ELF-1 (cell line): ENCODE measurements around the gene ADD2.
"Not testable (repeated sequence)": the region's sequence is repeated elsewhere in the genome, so short reads cannot be mapped to it uniquely, and the experiment has no call there.

ENCODE experiments used
- DNase-seq: peaks from one replicate; pipeline ENCODE4 v3.0.0-alpha.2; 2016; ENCODE audit warnings: low read depth, low spot score

ADD2 gene

GRCh38 chr2:70674636-70675430 is 93.2 kb downstream of the ADD2 start:
- DNase-seq = no peak

- DNase-seq = peak; percentile 14
Measured at GRCh38 chr2:70673041-70673647, 94.9 kb downstream of the ADD2 start.

GRCh38 chr2:70671092-70671675 is 96.8 kb downstream of the ADD2 start:
- no peak for DNase-seq

GRCh38 chr2:70670626-70671025 is 97.4 kb downstream of the ADD2 start:
- no peak for DNase-seq

- DNase-seq = no peak
Measured at GRCh38 chr2:70670202-70670601, 97.8 kb downstream of the ADD2 start.

- DNase-seq = no peak
Measured at GRCh38 chr2:70668911-70669310, 99.1 kb downstream of the ADD2 start.

GRCh38 chr2:70668432-70668831 is 99.6 kb downstream of the ADD2 start:
- no peak for DNase-seq

- DNase-seq = no peak
Measured at GRCh38 chr2:70664525-70664924, 103.5 kb downstream of the ADD2 start.

- no peak for DNase-seq
Measured at GRCh38 chr2:70663411-70663810, 104.6 kb downstream of the ADD2 start.

GRCh38 chr2:70659551-70659950 is 108.4 kb downstream of the ADD2 start:
- DNase-seq = no peak

GRCh38 chr2:70658476-70658875 is 109.5 kb downstream of the ADD2 start:
- DNase-seq = no peak

GRCh38 chr2:70657246-70657645 is 110.8 kb downstream of the ADD2 start:
- no peak for DNase-seq

- DNase-seq = no peak
Measured at GRCh38 chr2:70656421-70657010, 111.5 kb downstream of the ADD2 start.

- no peak for DNase-seq
Measured at GRCh38 chr2:70655786-70656185, 112.2 kb downstream of the ADD2 start.

GRCh38 chr2:70655211-70655610 is 112.8 kb downstream of the ADD2 start:
- not testable (repeated sequence) for DNase-seq

GRCh38 chr2:70651727-70652126 is 116.3 kb downstream of the ADD2 start:
- DNase-seq = no peak

- no peak for DNase-seq
Measured at GRCh38 chr2:70651014-70651413, 117.0 kb downstream of the ADD2 start.

- no peak for DNase-seq
Measured at GRCh38 chr2:70648961-70649360, 119.0 kb downstream of the ADD2 start.

- peak; percentile 93 for DNase-seq
Measured at GRCh38 chr2:70647873-70648481, 120.0 kb downstream of the ADD2 start.

- no peak for DNase-seq
Measured at GRCh38 chr2:70646420-70646818, 121.6 kb downstream of the ADD2 start.

GRCh38 chr2:70645733-70646419 is 122.1 kb downstream of the ADD2 start:
- DNase-seq = no peak

GRCh38 chr2:70643715-70644114 is 124.3 kb downstream of the ADD2 start:
- DNase-seq = peak; percentile 69
